Thyroid gland (tissue), 4 donors: ENCODE measurements around the gene KRT6B.

ENCODE experiments used
- POLR2A ChIP-seq, 2 donors: fragments of 450-650 bp; IDR thresholded peaks; one replicate each; pipeline ENCODE4 v1.6.1; 2017; ENCODE audit warnings: antibody characterized with exemption in 2 of 2, mild to moderate bottlenecking in 2 of 2, moderate library complexity in 1 of 2
- TF ChIP-seq, protein P1 (sequence below), 6 experiments: fragments of 200-600 bp in 3 of 6; fragments of 450-650 bp in 3 of 6; sonication (generic) in 3 of 6; IDR thresholded peaks; one replicate each; pipeline ENCODE4 v1.5.1; 2016 to 2019; ENCODE audit warnings: antibody characterized with exemption in 6 of 6, mild to moderate bottlenecking in 2 of 6, inconsistent platforms in 1 of 6, moderate library complexity in 1 of 6

DNA sequence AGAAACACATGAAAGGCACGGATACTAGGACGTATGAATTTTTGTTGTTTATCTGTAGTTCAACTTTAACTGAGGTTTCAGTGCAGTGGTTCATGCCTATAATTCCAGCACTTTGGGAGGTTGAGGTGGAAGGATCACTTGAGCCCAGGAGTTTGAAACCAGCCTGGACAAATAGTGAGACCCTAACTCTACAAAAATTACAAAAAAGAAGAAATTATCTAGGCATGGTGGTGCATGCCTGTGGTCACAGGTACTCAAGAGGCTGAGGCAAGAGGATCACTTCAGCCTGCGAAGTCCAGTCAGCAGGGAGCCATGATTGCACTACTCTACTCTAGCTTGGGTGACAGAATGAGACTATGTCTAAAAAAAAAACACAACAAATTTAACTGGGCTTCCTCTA lies 8.0 kb downstream of the KRT6B start:
- TF ChIP-seq POLR2A (IDR thresholded peaks at IDR 0.05), result no peak
- TF ChIP-seq, protein P1, sequence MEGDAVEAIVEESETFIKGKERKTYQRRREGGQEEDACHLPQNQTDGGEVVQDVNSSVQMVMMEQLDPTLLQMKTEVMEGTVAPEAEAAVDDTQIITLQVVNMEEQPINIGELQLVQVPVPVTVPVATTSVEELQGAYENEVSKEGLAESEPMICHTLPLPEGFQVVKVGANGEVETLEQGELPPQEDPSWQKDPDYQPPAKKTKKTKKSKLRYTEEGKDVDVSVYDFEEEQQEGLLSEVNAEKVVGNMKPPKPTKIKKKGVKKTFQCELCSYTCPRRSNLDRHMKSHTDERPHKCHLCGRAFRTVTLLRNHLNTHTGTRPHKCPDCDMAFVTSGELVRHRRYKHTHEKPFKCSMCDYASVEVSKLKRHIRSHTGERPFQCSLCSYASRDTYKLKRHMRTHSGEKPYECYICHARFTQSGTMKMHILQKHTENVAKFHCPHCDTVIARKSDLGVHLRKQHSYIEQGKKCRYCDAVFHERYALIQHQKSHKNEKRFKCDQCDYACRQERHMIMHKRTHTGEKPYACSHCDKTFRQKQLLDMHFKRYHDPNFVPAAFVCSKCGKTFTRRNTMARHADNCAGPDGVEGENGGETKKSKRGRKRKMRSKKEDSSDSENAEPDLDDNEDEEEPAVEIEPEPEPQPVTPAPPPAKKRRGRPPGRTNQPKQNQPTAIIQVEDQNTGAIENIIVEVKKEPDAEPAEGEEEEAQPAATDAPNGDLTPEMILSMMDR (IDR thresholded peaks at IDR 0.05), result no peak
